GM23338 (cell line): Measurements from ENCODE around the gene TAF11L12. TPM values are rescaled to one million over a fixed set of nuclear protein-coding genes. Genes with fewer than 3 reads are reported as not detected.

Source experiments
- ATAC-seq: fragments of 200-7000 bp; cut with Tn5 transposase; 3 replicates; pipeline ENCODE4 v1.9.1; 2020
- DNase-seq: peaks from one replicate; pipeline ENCODE4 v3.0.0-alpha.2; 2015; ENCODE audit warnings: low spot score
- H2AFZ ChIP-seq: fragments of 200-600 bp; sonication (generic); 2 replicates; pipeline ENCODE4 v1.8.0; 2016; ENCODE audit warnings: antibody characterized with exemption, mild to moderate bottlenecking, moderate library complexity
- H3F3A ChIP-seq: fragments of 200-600 bp; sonication (generic); replicated peaks from 2 replicates; pipeline ENCODE4 v1.8.0; 2017; ENCODE audit warnings: antibody characterized with exemption, mixed run types, low read depth
- H3K27ac ChIP-seq: fragments of 200-600 bp; sonication (generic); 2 replicates; pipeline ENCODE4 v1.6.1; 2016; ENCODE audit warnings: low read depth
- H3K27me3 ChIP-seq: fragments of 200-600 bp; sonication (generic); 2 replicates; pipeline ENCODE4 v1.8.0; 2016; ENCODE audit warnings: mild to moderate bottlenecking, mixed run types, moderate library complexity; ENCODE audit not compliant: insufficient read depth
- H3K36me3 ChIP-seq: fragments of 200-600 bp; sonication (generic); 2 replicates; pipeline ENCODE4 v1.8.0; 2016; ENCODE audit warnings: mild to moderate bottlenecking; ENCODE audit not compliant: insufficient read depth
- H3K4me1 ChIP-seq: fragments of 200-600 bp; sonication (generic); 2 replicates; pipeline ENCODE4 v1.8.0; 2016; ENCODE audit warnings: mild to moderate bottlenecking, moderate library complexity; ENCODE audit not compliant: insufficient read depth
- H3K4me2 ChIP-seq: fragments of 200-600 bp; sonication (generic); 2 replicates; pipeline ENCODE4 v1.7.1; 2017; ENCODE audit warnings: mixed run types
- H3K4me3 ChIP-seq: fragments of 200-600 bp; sonication (generic); 2 replicates; pipeline ENCODE4 v1.6.1; 2016; ENCODE audit warnings: mixed run types
- H3K79me2 ChIP-seq: fragments of 200-600 bp; sonication (generic); replicated peaks from 2 replicates; pipeline ENCODE4 v1.8.0; 2017; ENCODE audit warnings: mild to moderate bottlenecking; ENCODE audit not compliant: insufficient read depth
- H3K9me2 ChIP-seq: fragments of 200-600 bp; sonication (generic); 2 replicates; pipeline ENCODE4 v1.8.0; 2017; ENCODE audit not compliant: insufficient read depth
- H4K20me1 ChIP-seq: fragments of 200-600 bp; sonication (generic); replicated peaks from 2 replicates; pipeline ENCODE4 v1.8.0; 2017; ENCODE audit warnings: mild to moderate bottlenecking; ENCODE audit not compliant: insufficient read depth
- H3K27ac Mint-ChIP-seq: 2 replicates; pipeline ENCODE4 v1.8.0; 2020; ENCODE audit warnings: inconsistent platforms, mild to moderate bottlenecking, moderate library complexity, mixed read lengths
- H3K27me3 Mint-ChIP-seq: 3 replicates; pipeline ENCODE4 v1.8.0; 2022; ENCODE audit warnings: low read depth, mild to moderate bottlenecking, moderate library complexity, mixed read lengths, inconsistent platforms; ENCODE audit not compliant: insufficient read depth, poor library complexity
- H3K36me3 Mint-ChIP-seq: 3 replicates; pipeline ENCODE4 v1.8.0; 2021; ENCODE audit warnings: low read depth, mild to moderate bottlenecking, inconsistent platforms, moderate library complexity, mixed read lengths
- H3K4me1 Mint-ChIP-seq: 3 replicates; pipeline ENCODE4 v1.8.0; 2020; ENCODE audit warnings: mild to moderate bottlenecking, inconsistent platforms, mixed read lengths
- H3K4me3 Mint-ChIP-seq: 3 replicates; pipeline ENCODE4 v1.8.0; 2021; ENCODE audit warnings: moderate library complexity, mild to moderate bottlenecking, inconsistent platforms, mixed read lengths
- H3K9me3 Mint-ChIP-seq: 3 replicates; pipeline ENCODE4 v1.8.0; 2020; ENCODE audit warnings: moderate library complexity, mild to moderate bottlenecking, inconsistent platforms, mixed read lengths
- CREB1 ChIP-seq: fragments of 250-450 bp; sonication (Bioruptor Pico); IDR thresholded peaks from 2 replicates; pipeline ENCODE4 v1.5.0; 2020; ENCODE audit warnings: low read depth, mild to moderate bottlenecking, moderate library complexity
- EZH2 ChIP-seq: fragments of 200-600 bp; sonication (generic); IDR thresholded peaks from one replicate; pipeline ENCODE4 v1.8.0; 2017; ENCODE audit warnings: antibody characterized with exemption, mild to moderate bottlenecking, low read depth; ENCODE audit not compliant: unreplicated experiment
- EZH2phosphoT487 ChIP-seq: fragments of 200-600 bp; sonication (generic); IDR thresholded peaks from one replicate; pipeline ENCODE4 v1.8.1; 2018; ENCODE audit warnings: antibody characterized with exemption; ENCODE audit not compliant: unreplicated experiment
- POLR2AphosphoS5 ChIP-seq: IDR thresholded peaks from 2 replicates; pipeline ENCODE4 v1.6.1; 2016; ENCODE audit warnings: antibody characterized with exemption, low read depth
- STAT1 ChIP-seq: IDR thresholded peaks from one replicate; pipeline ENCODE4 v1.6.1; 2016; ENCODE audit warnings: antibody characterized with exemption; ENCODE audit not compliant: unreplicated experiment
- ZNF114 ChIP-seq: fragments of 250-450 bp; sonication (Bioruptor Pico); IDR thresholded peaks from 2 replicates; pipeline ENCODE4 v1.5.0; 2020; ENCODE audit warnings: mild to moderate bottlenecking, moderate library complexity
- ZNF331 ChIP-seq: fragments of 250-450 bp; sonication (Bioruptor Pico); IDR thresholded peaks from 2 replicates; pipeline ENCODE4 v1.5.0; 2020; ENCODE audit warnings: low read depth, mild to moderate bottlenecking, moderate library complexity
- polyA plus RNA-seq: library from polyadenylated mRNA; unstranded; fragments of >200 nt; fragmentation: Nextera tagmentation; extraction: Ambion mirVana; gene quantifications from 2 replicates; pipeline ENCODE4 v1.2.1, GENCODE V29; 2016
- total RNA-seq: library from RNA; depleted of rRNA; stranded (reverse); fragments of >200 nt; shearing (Covaris generic); gene quantifications from 2 replicates; pipeline ENCODE4 v1.2.3, GENCODE V29; 2014
- TF ChIP-seq, protein P1 (sequence below): IDR thresholded peaks from one replicate; pipeline ENCODE4 v1.6.1; 2018; ENCODE audit warnings: antibody characterized with exemption; ENCODE audit not compliant: unreplicated experiment
- TF ChIP-seq, protein P2 (sequence below): fragments of 250-450 bp; sonication (Bioruptor Pico); IDR thresholded peaks from 2 replicates; pipeline ENCODE4 v1.5.0; 2020; ENCODE audit warnings: mild to moderate bottlenecking, moderate library complexity
- TF ChIP-seq, protein P3 (sequence below), 2 experiments: fragments of 200-600 bp in 1 of 2; sonication (generic) in 1 of 2; conservative IDR thresholded peaks; 2 replicates each; pipeline versions ENCODE4 v1.5.1 to v1.6.1; 2016 to 2017; ENCODE audit warnings: antibody characterized with exemption in 2 of 2, low read depth in 2 of 2, mild to moderate bottlenecking in 2 of 2, moderate library complexity in 1 of 2

Gene TAF11L12
- total and polyA plus RNA-seq, 2 experiments from 2014 or later = not detected

DNA sequence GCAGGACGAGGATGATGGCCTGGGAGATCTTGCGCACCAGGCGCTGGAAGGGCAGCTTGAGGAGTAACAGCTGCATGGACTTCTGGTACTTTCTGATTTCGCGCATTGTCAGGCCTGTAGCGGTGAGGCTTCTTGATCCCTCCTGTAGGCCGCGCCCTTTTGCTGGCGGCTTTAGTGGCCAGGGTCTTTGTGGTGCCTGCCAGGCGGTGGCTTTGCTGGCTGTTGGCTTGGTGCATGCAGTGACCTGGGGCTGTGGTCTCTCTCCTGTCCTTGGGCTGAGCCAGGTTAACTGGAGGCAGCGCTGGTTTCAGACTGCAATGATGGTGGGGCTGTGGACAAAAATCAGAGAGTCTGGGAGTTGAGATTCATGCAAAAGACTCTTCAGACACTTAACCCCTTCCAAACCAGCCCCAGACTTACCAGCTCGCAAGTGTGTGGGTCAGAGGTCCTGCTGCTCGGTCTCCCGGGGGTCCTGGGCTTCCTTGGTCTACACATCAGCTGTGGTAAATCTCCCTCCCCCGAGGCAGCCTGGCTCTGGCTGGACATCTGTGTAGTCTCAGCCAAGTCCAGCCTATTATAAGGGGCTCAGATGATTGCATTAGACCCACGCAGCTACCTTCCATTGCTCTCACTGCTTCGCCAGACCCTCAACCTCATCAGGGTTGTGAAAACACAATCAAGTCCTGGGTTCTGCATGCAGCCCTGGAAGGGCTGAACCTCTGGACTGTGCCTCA, 4.8 kb downstream of the TAF11L12 start:
- Histone ChIP-seq H3K27me3 (no peaks in the 10 kb centered on the region), H3K4me3 (no peak overlapping the region), H3K36me3 (no peaks in the 10 kb centered on the region), H3K79me2 (no peaks in the 10 kb centered on the region), H2AFZ (no peak overlapping the region), H3K4me1 (no peaks in the 10 kb centered on the region), H3K9me2 (peaks cover 3% of the 10 kb centered on the region; the same call in 1 of the 2 replicates), H3K4me2 (no peak overlapping the region), H4K20me1 (no peaks in the 10 kb centered on the region), H3F3A (no peaks in the 10 kb centered on the region), H3K27ac (no peak overlapping the region)
- Mint-ChIP-seq H3K27me3 (peaks cover 2% of the 10 kb centered on the region), H3K4me1 (no peaks in the 10 kb centered on the region), H3K9me3 (peaks cover 2% of the 10 kb centered on the region; the same call in 1 of the 3 replicates), H3K27ac (no peak overlapping the region), H3K36me3 (no peaks in the 10 kb centered on the region), H3K4me3 (no peak overlapping the region)
- TF ChIP-seq STAT1 (no peak), CREB1 (CRISPR knock-in tag) (no peak), EZH2 (no peak), EZH2phosphoT487 (no peak)
- TF ChIP-seq, protein P1, sequence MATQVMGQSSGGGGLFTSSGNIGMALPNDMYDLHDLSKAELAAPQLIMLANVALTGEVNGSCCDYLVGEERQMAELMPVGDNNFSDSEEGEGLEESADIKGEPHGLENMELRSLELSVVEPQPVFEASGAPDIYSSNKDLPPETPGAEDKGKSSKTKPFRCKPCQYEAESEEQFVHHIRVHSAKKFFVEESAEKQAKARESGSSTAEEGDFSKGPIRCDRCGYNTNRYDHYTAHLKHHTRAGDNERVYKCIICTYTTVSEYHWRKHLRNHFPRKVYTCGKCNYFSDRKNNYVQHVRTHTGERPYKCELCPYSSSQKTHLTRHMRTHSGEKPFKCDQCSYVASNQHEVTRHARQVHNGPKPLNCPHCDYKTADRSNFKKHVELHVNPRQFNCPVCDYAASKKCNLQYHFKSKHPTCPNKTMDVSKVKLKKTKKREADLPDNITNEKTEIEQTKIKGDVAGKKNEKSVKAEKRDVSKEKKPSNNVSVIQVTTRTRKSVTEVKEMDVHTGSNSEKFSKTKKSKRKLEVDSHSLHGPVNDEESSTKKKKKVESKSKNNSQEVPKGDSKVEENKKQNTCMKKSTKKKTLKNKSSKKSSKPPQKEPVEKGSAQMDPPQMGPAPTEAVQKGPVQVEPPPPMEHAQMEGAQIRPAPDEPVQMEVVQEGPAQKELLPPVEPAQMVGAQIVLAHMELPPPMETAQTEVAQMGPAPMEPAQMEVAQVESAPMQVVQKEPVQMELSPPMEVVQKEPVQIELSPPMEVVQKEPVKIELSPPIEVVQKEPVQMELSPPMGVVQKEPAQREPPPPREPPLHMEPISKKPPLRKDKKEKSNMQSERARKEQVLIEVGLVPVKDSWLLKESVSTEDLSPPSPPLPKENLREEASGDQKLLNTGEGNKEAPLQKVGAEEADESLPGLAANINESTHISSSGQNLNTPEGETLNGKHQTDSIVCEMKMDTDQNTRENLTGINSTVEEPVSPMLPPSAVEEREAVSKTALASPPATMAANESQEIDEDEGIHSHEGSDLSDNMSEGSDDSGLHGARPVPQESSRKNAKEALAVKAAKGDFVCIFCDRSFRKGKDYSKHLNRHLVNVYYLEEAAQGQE = no peak
- DNase-seq (no peak), ATAC-seq (no peak)

DNA sequence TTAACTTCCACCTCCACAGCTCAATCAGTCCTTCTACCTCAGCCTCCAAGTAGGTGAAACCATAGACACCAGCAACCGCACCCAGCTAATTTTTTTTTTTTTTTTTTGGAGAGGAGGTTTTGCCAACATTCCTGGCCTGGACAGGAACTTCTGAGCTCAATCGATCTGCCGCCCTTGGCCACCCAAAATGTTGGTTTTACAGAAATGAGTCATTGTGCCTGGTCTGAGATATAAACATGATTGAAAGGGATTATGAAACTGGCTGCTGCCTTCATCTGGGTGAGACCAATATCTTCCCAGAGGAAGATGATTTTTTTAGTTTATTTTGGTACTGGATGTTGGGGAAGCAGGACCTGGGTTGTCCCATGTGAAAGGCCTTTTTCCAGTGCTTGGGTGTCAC, 9.2 kb downstream of the TAF11L12 start:
- Histone ChIP-seq H3K4me2 (no peak overlapping the region), H3K4me3 (no peak overlapping the region), H3K4me1 (no peaks in the 10 kb centered on the region), H3F3A (no peaks in the 10 kb centered on the region), H3K79me2 (no peaks in the 10 kb centered on the region), H2AFZ (no peak overlapping the region), H3K27ac (no peak overlapping the region), H3K27me3 (no peaks in the 10 kb centered on the region), H3K9me2 (no peaks in the 10 kb centered on the region), H3K36me3 (no peaks in the 10 kb centered on the region), H4K20me1 (no peaks in the 10 kb centered on the region)
- H3K27me3 Mint-ChIP-seq = peaks cover 3% of the 10 kb centered on the region
- no peak for ATAC-seq
- H3K4me3 Mint-ChIP-seq = no peak overlapping the region
- H3K27ac Mint-ChIP-seq = no peak overlapping the region
- H3K9me3 Mint-ChIP-seq = no peaks in the 10 kb centered on the region
- no peak for DNase-seq
- H3K4me1 Mint-ChIP-seq = no peaks in the 10 kb centered on the region
- H3K36me3 Mint-ChIP-seq = no peaks in the 10 kb centered on the region
- TF ChIP-seq EZH2phosphoT487 (no peak), STAT1 (no peak), ZNF331 (no peak), ZNF114 (CRISPR knock-in tag) (no peak), POLR2AphosphoS5 (no peak)
- TF ChIP-seq, protein P2, sequence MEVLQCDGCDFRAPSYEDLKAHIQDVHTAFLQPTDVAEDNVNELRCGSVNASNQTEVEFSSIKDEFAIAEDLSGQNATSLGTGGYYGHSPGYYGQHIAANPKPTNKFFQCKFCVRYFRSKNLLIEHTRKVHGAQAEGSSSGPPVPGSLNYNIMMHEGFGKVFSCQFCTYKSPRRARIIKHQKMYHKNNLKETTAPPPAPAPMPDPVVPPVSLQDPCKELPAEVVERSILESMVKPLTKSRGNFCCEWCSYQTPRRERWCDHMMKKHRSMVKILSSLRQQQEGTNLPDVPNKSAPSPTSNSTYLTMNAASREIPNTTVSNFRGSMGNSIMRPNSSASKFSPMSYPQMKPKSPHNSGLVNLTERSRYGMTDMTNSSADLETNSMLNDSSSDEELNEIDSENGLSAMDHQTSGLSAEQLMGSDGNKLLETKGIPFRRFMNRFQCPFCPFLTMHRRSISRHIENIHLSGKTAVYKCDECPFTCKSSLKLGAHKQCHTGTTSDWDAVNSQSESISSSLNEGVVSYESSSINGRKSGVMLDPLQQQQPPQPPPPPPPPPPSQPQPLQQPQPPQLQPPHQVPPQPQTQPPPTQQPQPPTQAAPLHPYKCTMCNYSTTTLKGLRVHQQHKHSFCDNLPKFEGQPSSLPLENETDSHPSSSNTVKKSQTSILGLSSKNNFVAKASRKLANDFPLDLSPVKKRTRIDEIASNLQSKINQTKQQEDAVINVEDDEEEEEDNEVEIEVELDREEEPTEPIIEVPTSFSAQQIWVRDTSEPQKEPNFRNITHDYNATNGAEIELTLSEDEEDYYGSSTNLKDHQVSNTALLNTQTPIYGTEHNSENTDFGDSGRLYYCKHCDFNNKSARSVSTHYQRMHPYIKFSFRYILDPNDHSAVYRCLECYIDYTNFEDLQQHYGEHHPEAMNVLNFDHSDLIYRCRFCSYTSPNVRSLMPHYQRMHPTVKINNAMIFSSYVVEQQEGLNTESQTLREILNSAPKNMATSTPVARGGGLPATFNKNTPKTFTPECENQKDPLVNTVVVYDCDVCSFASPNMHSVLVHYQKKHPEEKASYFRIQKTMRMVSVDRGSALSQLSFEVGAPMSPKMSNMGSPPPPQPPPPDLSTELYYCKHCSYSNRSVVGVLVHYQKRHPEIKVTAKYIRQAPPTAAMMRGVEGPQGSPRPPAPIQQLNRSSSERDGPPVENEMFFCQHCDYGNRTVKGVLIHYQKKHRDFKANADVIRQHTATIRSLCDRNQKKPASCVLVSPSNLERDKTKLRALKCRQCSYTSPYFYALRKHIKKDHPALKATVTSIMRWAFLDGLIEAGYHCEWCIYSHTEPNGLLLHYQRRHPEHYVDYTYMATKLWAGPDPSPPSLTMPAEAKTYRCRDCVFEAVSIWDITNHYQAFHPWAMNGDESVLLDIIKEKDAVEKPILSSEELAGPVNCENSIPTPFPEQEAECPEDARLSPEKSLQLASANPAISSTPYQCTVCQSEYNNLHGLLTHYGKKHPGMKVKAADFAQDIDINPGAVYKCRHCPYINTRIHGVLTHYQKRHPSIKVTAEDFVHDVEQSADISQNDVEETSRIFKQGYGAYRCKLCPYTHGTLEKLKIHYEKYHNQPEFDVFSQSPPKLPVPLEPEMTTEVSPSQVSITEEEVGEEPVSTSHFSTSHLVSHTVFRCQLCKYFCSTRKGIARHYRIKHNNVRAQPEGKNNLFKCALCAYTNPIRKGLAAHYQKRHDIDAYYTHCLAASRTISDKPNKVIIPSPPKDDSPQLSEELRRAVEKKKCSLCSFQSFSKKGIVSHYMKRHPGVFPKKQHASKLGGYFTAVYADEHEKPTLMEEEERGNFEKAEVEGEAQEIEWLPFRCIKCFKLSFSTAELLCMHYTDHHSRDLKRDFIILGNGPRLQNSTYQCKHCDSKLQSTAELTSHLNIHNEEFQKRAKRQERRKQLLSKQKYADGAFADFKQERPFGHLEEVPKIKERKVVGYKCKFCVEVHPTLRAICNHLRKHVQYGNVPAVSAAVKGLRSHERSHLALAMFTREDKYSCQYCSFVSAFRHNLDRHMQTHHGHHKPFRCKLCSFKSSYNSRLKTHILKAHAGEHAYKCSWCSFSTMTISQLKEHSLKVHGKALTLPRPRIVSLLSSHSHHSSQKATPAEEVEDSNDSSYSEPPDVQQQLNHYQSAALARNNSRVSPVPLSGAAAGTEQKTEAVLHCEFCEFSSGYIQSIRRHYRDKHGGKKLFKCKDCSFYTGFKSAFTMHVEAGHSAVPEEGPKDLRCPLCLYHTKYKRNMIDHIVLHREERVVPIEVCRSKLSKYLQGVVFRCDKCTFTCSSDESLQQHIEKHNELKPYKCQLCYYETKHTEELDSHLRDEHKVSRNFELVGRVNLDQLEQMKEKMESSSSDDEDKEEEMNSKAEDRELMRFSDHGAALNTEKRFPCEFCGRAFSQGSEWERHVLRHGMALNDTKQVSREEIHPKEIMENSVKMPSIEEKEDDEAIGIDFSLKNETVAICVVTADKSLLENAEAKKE (CRISPR knock-in tag) = no peak
- TF ChIP-seq, protein P3, sequence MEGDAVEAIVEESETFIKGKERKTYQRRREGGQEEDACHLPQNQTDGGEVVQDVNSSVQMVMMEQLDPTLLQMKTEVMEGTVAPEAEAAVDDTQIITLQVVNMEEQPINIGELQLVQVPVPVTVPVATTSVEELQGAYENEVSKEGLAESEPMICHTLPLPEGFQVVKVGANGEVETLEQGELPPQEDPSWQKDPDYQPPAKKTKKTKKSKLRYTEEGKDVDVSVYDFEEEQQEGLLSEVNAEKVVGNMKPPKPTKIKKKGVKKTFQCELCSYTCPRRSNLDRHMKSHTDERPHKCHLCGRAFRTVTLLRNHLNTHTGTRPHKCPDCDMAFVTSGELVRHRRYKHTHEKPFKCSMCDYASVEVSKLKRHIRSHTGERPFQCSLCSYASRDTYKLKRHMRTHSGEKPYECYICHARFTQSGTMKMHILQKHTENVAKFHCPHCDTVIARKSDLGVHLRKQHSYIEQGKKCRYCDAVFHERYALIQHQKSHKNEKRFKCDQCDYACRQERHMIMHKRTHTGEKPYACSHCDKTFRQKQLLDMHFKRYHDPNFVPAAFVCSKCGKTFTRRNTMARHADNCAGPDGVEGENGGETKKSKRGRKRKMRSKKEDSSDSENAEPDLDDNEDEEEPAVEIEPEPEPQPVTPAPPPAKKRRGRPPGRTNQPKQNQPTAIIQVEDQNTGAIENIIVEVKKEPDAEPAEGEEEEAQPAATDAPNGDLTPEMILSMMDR (conservative IDR thresholded peaks at IDR 0.05; ENCODE audit: low read depth in 2 of 2) = no peak
